K562 (cell line): ENCODE results near the gene SLC6A1. TPM values are rescaled to one million over a fixed set of nuclear protein-coding genes. Genes with fewer than 3 reads are reported as not detected.
A peak's percentile ranks its signal among the peaks of the same experiment; 100 is the strongest.

Experiments
- ATAC-seq: fragments of 200-7000 bp; cut with Tn5 transposase; 3 replicates; pipeline ENCODE4 v1.9.1; 2020; ENCODE audit warnings: moderate library complexity
- BruUV-seq: library from RNA; stranded (reverse); fragments of 400-500 nt; replicated peaks from 2 replicates; lab custom pipeline; 2021; lab: Mats Ljungman, UMichigan
- CTCF ChIA-PET: fragments of 300-600 bp; formaldehyde crosslinking; extraction: SDS; loops from one replicate; lab custom pipeline; 2021; ENCODE audit warnings: low intra/inter-chr PET ratio; lab: Yijun Ruan, JAX
- POLR2A ChIA-PET: fragments of 300-600, 350-650 bp; sonication (Branson Sonifier 250); formaldehyde crosslinking; extraction: SDS; loops from one replicate; lab custom pipeline; 2021; ENCODE audit warnings: antibody characterized with exemption, inconsistent platforms; lab: Yijun Ruan, JAX
- DNase-seq, 4 experiments: peaks; one replicate each; pipeline versions ENCODE4 v3.0.0 to v3.0.0-alpha.2; 2011 to 2018; ENCODE audit warnings: low spot score in 3 of 4, mixed read lengths in 3 of 4; ENCODE audit errors: extremely low read depth in 1 of 4
- FAIRE-seq: peaks from 2 replicates; lab custom pipeline; 2011; peaks lifted over from hg19 to GRCh38; lab: Jason Lieb, UNC
- H2AFZ ChIP-seq: 2 replicates; pipeline ENCODE4 v1.6.0; 2011; ENCODE audit warnings: low read depth, low read length, control low read depth, inconsistent platforms
- H3K27ac ChIP-seq: fragments of 200-600 bp; 3 replicates; pipeline ENCODE4 v1.8.0; 2011; ENCODE audit warnings: low read depth, mild to moderate bottlenecking, control low read depth, inconsistent platforms, low read length, moderate library complexity, mixed read lengths; ENCODE audit errors: extremely low read depth
- H3K27me3 ChIP-seq, 2 experiments: fragments of 300-600 bp in 1 of 2; 2 replicates in 1 of 2; 3 replicates in 1 of 2; pipeline versions ENCODE4 v1.6.0 to v1.8.0; 2011; ENCODE audit warnings: inconsistent platforms in 2 of 2, low read length in 2 of 2, mild to moderate bottlenecking in 1 of 2, mixed read lengths in 1 of 2, moderate library complexity in 1 of 2; ENCODE audit not compliant: control insufficient read depth in 2 of 2, insufficient read depth in 2 of 2
- H3K36me3 ChIP-seq: fragments of 300-600 bp; 3 replicates; pipeline ENCODE4 v1.8.0; 2011; ENCODE audit warnings: mild to moderate bottlenecking, low read length, inconsistent platforms; ENCODE audit not compliant: control insufficient read depth, insufficient read depth
- H3K4me1 ChIP-seq, 2 experiments: fragments of 200-600 bp in 1 of 2; replicated peaks in 1 of 2; 2 replicates in 1 of 2; 3 replicates in 1 of 2; pipeline versions ENCODE4 v1.5.1 to v1.8.0; 2011; ENCODE audit warnings: inconsistent platforms in 2 of 2, low read length in 2 of 2, mild to moderate bottlenecking in 1 of 2, mixed read lengths in 1 of 2, moderate library complexity in 1 of 2; ENCODE audit not compliant: control insufficient read depth in 2 of 2, insufficient read depth in 2 of 2
- H3K4me2 ChIP-seq: 2 replicates; pipeline ENCODE4 v1.6.1; 2011; ENCODE audit warnings: low read length, control low read depth, inconsistent platforms, mixed read lengths; ENCODE audit not compliant: insufficient read depth
- H3K4me3 ChIP-seq: fragments of 200-600 bp; sonication (generic), shearing (Covaris generic); 2 replicates; pipeline ENCODE4 v1.5.1; 2016; ENCODE audit warnings: control low read depth, inconsistent platforms
- H3K79me2 ChIP-seq: fragments of 200-600 bp; 3 replicates; pipeline ENCODE4 v1.8.0; 2011; ENCODE audit warnings: low read length, inconsistent platforms; ENCODE audit not compliant: control insufficient read depth, insufficient read depth
- H3K9ac ChIP-seq, 2 experiments: 2 replicates each; pipeline versions ENCODE4 v1.6.0 to v1.6.1; 2011; ENCODE audit warnings: low read depth in 2 of 2, low read length in 2 of 2, control low read depth in 1 of 2, inconsistent platforms in 1 of 2, mild to moderate bottlenecking in 1 of 2, mixed read lengths in 1 of 2; ENCODE audit not compliant: insufficient read depth in 1 of 2
- H3K9me1 ChIP-seq: one replicate; pipeline ENCODE4 v1.6.0; 2011; ENCODE audit warnings: inconsistent platforms, mild to moderate bottlenecking, low read length, moderate library complexity; ENCODE audit not compliant: control insufficient read depth, insufficient read depth
- H3K9me3 ChIP-seq: replicated peaks from 2 replicates; pipeline ENCODE4 v1.5.1; 2011; ENCODE audit warnings: low read depth, low read length, inconsistent platforms; ENCODE audit not compliant: control insufficient read depth, insufficient read depth
- H4K20me1 ChIP-seq: replicated peaks from 2 replicates; pipeline ENCODE4 v1.6.1; 2011; ENCODE audit warnings: low read length, inconsistent platforms, mixed read lengths; ENCODE audit not compliant: control insufficient read depth, insufficient read depth
- CEBPB ChIP-seq: fragments of 450-650 bp; IDR thresholded peaks from 2 replicates; pipeline ENCODE4 v1.6.1; 2016; ENCODE audit warnings: missing genetic modification characterization, missing compliant biosample characterization
- CEBPG ChIP-seq, 3 experiments: fragments of 200-800 bp in 1 of 3; sonication (Bioruptor generic) in 1 of 3; sonication (generic) in 1 of 3; formaldehyde crosslinking in 1 of 3; IDR thresholded peaks in 2 of 3; conservative IDR thresholded peaks in 1 of 3; 2 replicates each; pipeline versions ENCODE4 v1.6.1 to v1.8.0; 2016 to 2022; ENCODE audit warnings: missing compliant biosample characterization in 2 of 3, missing genetic modification characterization in 2 of 3, mild to moderate bottlenecking in 1 of 3, missing genetic modification reagents in 1 of 3
- EP400 ChIP-seq: fragments of 450-650 bp; IDR thresholded peaks from 2 replicates; pipeline ENCODE4 v1.6.1; 2017; ENCODE audit warnings: antibody characterized with exemption, mild to moderate bottlenecking, moderate library complexity
- NFE2 ChIP-seq: IDR thresholded peaks from 2 replicates; pipeline ENCODE4 v1.6.1; 2014; ENCODE audit warnings: antibody characterized with exemption, low read depth
- SP2 ChIP-seq: IDR thresholded peaks from 2 replicates; pipeline ENCODE4 v1.6.1; 2011; ENCODE audit warnings: mild to moderate bottlenecking, low read depth, low read length, moderate library complexity; ENCODE audit not compliant: poor library complexity, severe bottlenecking; ENCODE audit errors: extremely low read depth
- STAG1 ChIP-seq: sonication (generic); formaldehyde crosslinking; IDR thresholded peaks from 2 replicates; pipeline ENCODE4 v1.5.0; 2020; ENCODE audit warnings: missing genetic modification reagents, borderline replicate concordance
- TFE3 ChIP-seq: fragments of 450-650 bp; formaldehyde crosslinking; IDR thresholded peaks from 2 replicates; pipeline ENCODE4 v1.4.0; 2020; ENCODE audit warnings: mild to moderate bottlenecking, mixed read lengths
- WHSC1 ChIP-seq: IDR thresholded peaks from one replicate; pipeline ENCODE4 v1.6.1; 2012; ENCODE audit warnings: low read length, control low read depth, inconsistent platforms
- ZNF507 ChIP-seq: conservative IDR thresholded peaks from 2 replicates; pipeline ENCODE4 v1.6.1; 2017; ENCODE audit warnings: missing genetic modification characterization, missing compliant biosample characterization
- WGBS: fragments of 100-300 bp; shearing (Covaris generic); methylation state at CpG from one replicate; pipeline ENCODE4 v1.1.6; 2016; ENCODE audit warnings: low coverage, mixed read lengths; ENCODE audit not compliant: insufficient coverage; ENCODE audit errors: missing lambda C conversion rate; 5-methylcytosine and 5-hydroxymethylcytosine counted together
- in situ Hi-C: fragments of 300-500 bp; cut with MboI; formaldehyde crosslinking; loops from 4 replicates; pipeline ENCODE4 v1.15.0; 2018; ENCODE audit warnings: inconsistent platforms, mixed read lengths
- intact Hi-C: fragments of 100-400 bp; cut with micrococcal nuclease; formaldehyde crosslinking; loops from 2 replicates; pipeline ENCODE4 v1.14.2; 2022
- polyA plus RNA-seq, 8 experiments: library from polyadenylated mRNA; depleted of rRNA in 4 of 8; stranded (reverse) in 5 of 8; unstranded in 3 of 8; fragments of >200 nt; fragmentation: Nextera tagmentation in 2 of 8; fragmentation: Illumina TruSeq in 1 of 8; extraction: Ambion mirVana in 2 of 8; extraction: Trizol in 1 of 8; gene quantifications; 2 replicates each; pipeline versions ENCODE4 v1.2.1 to v1.2.3, GENCODE V29; 2011 to 2014; ENCODE audit warnings: inconsistent platforms in 1 of 8, missing spikeins in 1 of 8
- total RNA-seq, 7 experiments: library from RNA; depleted of rRNA in 6 of 7; stranded (reverse); fragments of >200 nt in 6 of 7; fragmentation: Illumina TruSeq in 2 of 7; extraction: Trizol in 2 of 7; gene quantifications; 2 replicates each; pipeline versions ENCODE4 v1.2.1 to v1.2.3, GENCODE V29; 2011 to 2021; ENCODE audit warnings: low replicate concordance in 1 of 7

The SLC6A1 gene
- total and polyA plus RNA-seq, 9 of the 15 experiments (the other 6 are each of a cell fraction or from before 2014, with no cell fraction given) = not detected

- intact Hi-C loops = no loop called here
- BruUV-seq = no TSS peak
- Histone ChIP-seq H3K79me2 (no peaks in the 10 kb centered on the region), H3K27me3 (peaks cover 0 to 13% of the 10 kb centered on the region in 2 experiments; a peak in 2 of 5 replicates), H3K4me1 (no peaks in the 10 kb centered on the region), H3K36me3 (no peaks in the 10 kb centered on the region), H3K27ac (no peak overlapping the region), H3K4me2 (no peak overlapping the region), H3K9me1 (no peaks in the 10 kb centered on the region), H3K9ac (no peak overlapping the region), H4K20me1 (no peaks in the 10 kb centered on the region), H2AFZ (no peak overlapping the region), H3K4me3 (no peak overlapping the region), H3K9me3 (no peaks in the 10 kb centered on the region)
- TF ChIP-seq CEBPB (tag) (peak; percentile 53; the same call in 1 of the 2 replicates), CEBPG (CRISPR knock-in tag; IDR thresholded peaks at IDR 0.05) (no peak), CEBPG (tag; conservative IDR thresholded peaks at IDR 0.05 in 1 of 2, IDR thresholded peaks at IDR 0.05 in 1 of 2) (peak in 1 of 2 experiments; percentile 44; a peak in 1 of 4 replicates), SP2 (no peak), STAG1 (CRISPR knock-in tag) (no peak), EP400 (no peak), ZNF507 (tag) (peak; percentile 56), TFE3 (CRISPR knock-in tag) (no peak), WHSC1 (no peak), NFE2 (no peak)
- 0% methylated on average over 2 of the region's 3 CpGs for WGBS
- DNase-seq = no peak
- POLR2A ChIA-PET = interaction anchor here (0.6 kb wide), 1 partner anchor 10 kb away, joined by 3 read pairs; no protein-coding TSS in a partner anchor
- CTCF ChIA-PET = no interaction called here
- FAIRE-seq = no peak
- in situ Hi-C loops = no loop called here
- no peak for ATAC-seq
Measured at GRCh38 chr3:11029948-11030347, 37.4 kb downstream of the SLC6A1 start.
